ENCODE measurements around the gene SIGLEC9.

SIGLEC9 gene

GRCh38 chr19:51098365-51099046 lies 26.2 kb upstream of the SIGLEC9 start:
- DNase-seq: no peak
- Histone ChIP-seq H2AFZ (ENCODE audit: low read length) (no peak overlapping the region), H3K36me3 (replicated peaks; ENCODE audit: insufficient read depth, low read length) (0 out of 2 replicates have a peak, but pooled peaks cover 9% of the 10 kb centered on the region), H3K9me2 (replicated peaks; ENCODE audit: insufficient read depth, low read length) (no peaks in the 10 kb centered on the region), H3K9me3 (replicated peaks; ENCODE audit: insufficient read depth, low read length) (no peaks in the 10 kb centered on the region), H3K4me3 (ENCODE audit: low read length) (no peak overlapping the region), H3K27ac (ENCODE audit: low read length) (no peak overlapping the region), H3K79me2 (ENCODE audit: low read length) (peaks cover 2% of the 10 kb centered on the region; the same call in 1 of the 2 replicates), H3K27me3 (replicated peaks; ENCODE audit: insufficient read depth, low read length) (no peaks in the 10 kb centered on the region), H3K9ac (ENCODE audit: low read length) (no peak overlapping the region), H4K20me1 (ENCODE audit: insufficient read depth, low read length) (no peaks in the 10 kb centered on the region), H3F3A (ENCODE audit: insufficient read depth, low read length) (no peaks in the 10 kb centered on the region), H3K4me1 (ENCODE audit: low read length) (no peaks in the 10 kb centered on the region), H3K4me2 (ENCODE audit: low read depth, low read length) (no peak overlapping the region)
- TF ChIP-seq CTCF (IDR thresholded peaks at IDR 0.05; ENCODE audit: low read length): no peak
- no peak for TF ChIP-seq EZH2 (optimal IDR thresholded peaks at IDR 0.05; ENCODE audit: low read depth, low read length)
- no peak for TF ChIP-seq EZH2phosphoT487 (IDR thresholded peaks at IDR 0.05; ENCODE audit: low read length)

- H3K9ac ChIP-seq (ENCODE audit: low read length): no peak overlapping the region
- H3K27ac ChIP-seq (ENCODE audit: low read length): no peak overlapping the region
- H4K20me1 ChIP-seq (ENCODE audit: insufficient read depth, low read length): no peaks in the 10 kb centered on the region
- H3K9me2 ChIP-seq (replicated peaks; ENCODE audit: insufficient read depth, low read length): no peaks in the 10 kb centered on the region
- H3K27me3 ChIP-seq (replicated peaks; ENCODE audit: insufficient read depth, low read length): no peaks in the 10 kb centered on the region
- TF ChIP-seq CTCF (IDR thresholded peaks at IDR 0.05; ENCODE audit: low read length) (no peak), EZH2 (optimal IDR thresholded peaks at IDR 0.05; ENCODE audit: low read depth, low read length) (no peak), EZH2phosphoT487 (IDR thresholded peaks at IDR 0.05; ENCODE audit: low read length) (no peak)
- H2AFZ ChIP-seq (ENCODE audit: low read length): no peak overlapping the region
- H3K4me3 ChIP-seq (ENCODE audit: low read length): no peak overlapping the region
- H3K4me2 ChIP-seq (ENCODE audit: low read depth, low read length): no peak overlapping the region
- no peaks in the 10 kb centered on the region for H3K4me1 ChIP-seq (ENCODE audit: low read length)
- no peaks in the 10 kb centered on the region for H3F3A ChIP-seq (ENCODE audit: insufficient read depth, low read length)
- H3K9me3 ChIP-seq (replicated peaks; ENCODE audit: insufficient read depth, low read length): no peaks in the 10 kb centered on the region
- H3K79me2 ChIP-seq (ENCODE audit: low read length): peaks cover 5% of the 10 kb centered on the region; the same call in 1 of the 2 replicates
- H3K36me3 ChIP-seq (replicated peaks; ENCODE audit: insufficient read depth, low read length): 0 out of 2 replicates have a peak, but pooled peaks cover 9% of the 10 kb centered on the region
- DNase-seq: no peak
Observed at GRCh38 chr19:51099047-51099382, 25.7 kb upstream of the SIGLEC9 start.

- DNase-seq: no peak
- no peak overlapping the region for H2AFZ ChIP-seq (ENCODE audit: low read length)
- 0 out of 2 replicates have a peak, but pooled peaks cover 9% of the 10 kb centered on the region for H3K36me3 ChIP-seq (replicated peaks; ENCODE audit: insufficient read depth, low read length)
- no peak overlapping the region for H3K9ac ChIP-seq (ENCODE audit: low read length)
- H3K4me3 ChIP-seq (ENCODE audit: low read length): no peak overlapping the region
- no peak overlapping the region for H3K4me2 ChIP-seq (ENCODE audit: low read depth, low read length)
- TF ChIP-seq CTCF (IDR thresholded peaks at IDR 0.05; ENCODE audit: low read length) (no peak), EZH2phosphoT487 (IDR thresholded peaks at IDR 0.05; ENCODE audit: low read length) (no peak)
- no peak overlapping the region for H3K27ac ChIP-seq (ENCODE audit: low read length)
- no peaks in the 10 kb centered on the region for H4K20me1 ChIP-seq (ENCODE audit: insufficient read depth, low read length)
- H3K27me3 ChIP-seq (replicated peaks; ENCODE audit: insufficient read depth, low read length): no peaks in the 10 kb centered on the region
- no peaks in the 10 kb centered on the region for H3K4me1 ChIP-seq (ENCODE audit: low read length)
- H3F3A ChIP-seq (ENCODE audit: insufficient read depth, low read length): no peaks in the 10 kb centered on the region
- peaks cover 15% of the 10 kb centered on the region for H3K79me2 ChIP-seq (ENCODE audit: low read length)
- no peaks in the 10 kb centered on the region for H3K9me3 ChIP-seq (replicated peaks; ENCODE audit: insufficient read depth, low read length)
- H3K9me2 ChIP-seq (replicated peaks; ENCODE audit: insufficient read depth, low read length): no peaks in the 10 kb centered on the region
Observed at GRCh38 chr19:51100601-51101000, 24.1 kb upstream of the SIGLEC9 start.

All from MM.1S (cell line).